ENCODE results near the gene MED13L.

MED13L gene

GRCh38 chr12:115936997-115937916 is 340.2 kb downstream of the MED13L start:
- TF ChIP-seq CTCF (IDR thresholded peaks at IDR 0.05; ENCODE audit: insufficient read depth, missing control alignments): no peak
- no peak for FAIRE-seq

GRCh38 chr12:115934877-115935276 is 342.6 kb downstream of the MED13L start:
- FAIRE-seq (no peak), DNase-seq (ENCODE audit: insufficient read length, low spot score) (no peak)
- no peak for TF ChIP-seq CTCF (IDR thresholded peaks at IDR 0.05; ENCODE audit: insufficient read depth, missing control alignments)

More at GRCh38 chr12:115936997-115937916, 340.2 kb downstream of the MED13L start:
- no peak for DNase-seq (ENCODE audit: insufficient read length, low spot score)

GRCh38 chr12:115934046-115934445 is 343.4 kb downstream of the MED13L start:
- no peak for TF ChIP-seq CTCF (IDR thresholded peaks at IDR 0.05; ENCODE audit: insufficient read depth, missing control alignments)
- no peak for FAIRE-seq
- DNase-seq (ENCODE audit: insufficient read length, low spot score): no peak

GRCh38 chr12:115932066-115932465 is 345.4 kb downstream of the MED13L start:
- no peak for FAIRE-seq
- no peak for DNase-seq (ENCODE audit: insufficient read length, low spot score)
- TF ChIP-seq CTCF (IDR thresholded peaks at IDR 0.05; ENCODE audit: insufficient read depth, missing control alignments): no peak

- FAIRE-seq (no peak), DNase-seq (ENCODE audit: insufficient read length, low spot score) (no peak)
- TF ChIP-seq CTCF (IDR thresholded peaks at IDR 0.05; ENCODE audit: insufficient read depth, missing control alignments): no peak
These were observed 347.2 kb downstream of the MED13L start for GRCh38 chr12:115930336-115930735.

- DNase-seq (ENCODE audit: insufficient read length, low spot score): no peak
- no peak for TF ChIP-seq CTCF (IDR thresholded peaks at IDR 0.05; ENCODE audit: insufficient read depth, missing control alignments)
- FAIRE-seq: no peak
These were observed 351.3 kb downstream of the MED13L start for GRCh38 chr12:115926037-115926670.

GRCh38 chr12:115923851-115924250 is 353.6 kb downstream of the MED13L start:
- DNase-seq (ENCODE audit: insufficient read length, low spot score) (no peak), FAIRE-seq (no peak)
- no peak for TF ChIP-seq CTCF (IDR thresholded peaks at IDR 0.05; ENCODE audit: insufficient read depth, missing control alignments)
